OCI-LY3 (cell line): ENCODE data around the gene MACROD2.

Source experiments
- CTCF ChIP-seq: fragments of 200-600, 300-600 bp; sonication (generic); IDR thresholded peaks from 2 replicates; pipeline ENCODE4 v1.5.1; 2014; ENCODE audit warnings: antibody characterized with exemption, low read length, low read depth
- EZH2phosphoT487 ChIP-seq: fragments of 200-600 bp; shearing (Covaris generic); IDR thresholded peaks from 2 replicates; pipeline ENCODE4 v1.6.1; 2018; ENCODE audit warnings: antibody characterized with exemption, mixed run types, low read depth

GRCh38 chr20:15240801-15241200, 1245.5 kb downstream of the MACROD2 start:
- no peak for TF ChIP-seq CTCF
- no peak for TF ChIP-seq EZH2phosphoT487
